SK-N-MC (cell line): ENCODE data around the gene GTF2E1.

ENCODE experiments used
- EZH2 ChIP-seq: fragments of 200-600 bp; sonication (generic); IDR thresholded peaks from one replicate; pipeline ENCODE4 v1.6.1; 2017; ENCODE audit warnings: antibody characterized with exemption
- POLR2AphosphoS5 ChIP-seq: IDR thresholded peaks from 2 replicates; pipeline ENCODE4 v1.6.1; 2012; ENCODE audit warnings: mild to moderate bottlenecking, low read depth, low read length, borderline replicate concordance

- TF ChIP-seq POLR2AphosphoS5: no peak
- no peak for TF ChIP-seq EZH2
Measured at GRCh38 chr3:120795017-120795648, 52.6 kb downstream of the GTF2E1 start.
